Measurements from ENCODE around the gene HECTD3. TPM values are rescaled to one million over a fixed set of nuclear protein-coding genes. Genes with fewer than 3 reads are reported as not detected.

Gene HECTD3
- total RNA-seq, 1 donor from 2014 or later, result 47.6 TPM

GRCh38 chr1:45023663-45024062 lies 12.5 kb upstream of the HECTD3 start:
- intact Hi-C loops (cut with DNase I), result no loop called here
- DNase-seq (no peak), ATAC-seq (no peak)
- H3K9me3 ChIP-seq, result no peaks in the 10 kb centered on the region
- H3K4me3 ChIP-seq, result no peak overlapping the region
- TF ChIP-seq CTCF (IDR thresholded peaks at IDR 0.05), result no peak
- no peak overlapping the region for H3K27ac ChIP-seq
- H3K36me3 ChIP-seq, result no peaks in the 10 kb centered on the region
- no peaks in the 10 kb centered on the region for H3K27me3 ChIP-seq (ENCODE audit: low read depth)
- H3K4me1 ChIP-seq, result no peaks in the 10 kb centered on the region

- H3K36me3 ChIP-seq, result peaks cover 6% of the 10 kb centered on the region
These were observed 7.6 kb upstream of the HECTD3 start for GRCh38 chr1:45018599-45019230.

GRCh38 chr1:45016767-45017166 lies 5.6 kb upstream of the HECTD3 start:
- intact Hi-C loops (cut with DNase I), result no loop called here
- Histone ChIP-seq H3K27me3 (ENCODE audit: low read depth) (no peaks in the 10 kb centered on the region), H3K9me3 (no peaks in the 10 kb centered on the region), H3K27ac (no peak overlapping the region), H3K4me3 (no peak overlapping the region), H3K36me3 (peaks cover 6% of the 10 kb centered on the region), H3K4me1 (peaks cover 16% of the 10 kb centered on the region)
- no peak for TF ChIP-seq CTCF (IDR thresholded peaks at IDR 0.05)
- no peak for ATAC-seq
- DNase-seq, result no peak

More at GRCh38 chr1:45018599-45019230, 7.6 kb upstream of the HECTD3 start:
- intact Hi-C loops (cut with DNase I), result no loop called here
- no peak overlapping the region for H3K4me3 ChIP-seq
- DNase-seq (peak; percentile 74), ATAC-seq (peak; percentile 89)
- no peak overlapping the region for H3K27ac ChIP-seq
- no peaks in the 10 kb centered on the region for H3K27me3 ChIP-seq (ENCODE audit: low read depth)
- no peaks in the 10 kb centered on the region for H3K9me3 ChIP-seq
- peaks cover under 1% of the 10 kb centered on the region for H3K4me1 ChIP-seq
- TF ChIP-seq CTCF (IDR thresholded peaks at IDR 0.05), result peak; percentile 76

GRCh38 chr1:45016090-45016697 lies 5.1 kb upstream of the HECTD3 start:
- TF ChIP-seq CTCF (IDR thresholded peaks at IDR 0.05), result no peak
- H3K4me3 ChIP-seq, result no peak overlapping the region

GRCh38 chr1:45015683-45016082 lies 4.6 kb upstream of the HECTD3 start:
- Histone ChIP-seq H3K4me1 (peaks cover 22% of the 10 kb centered on the region), H3K36me3 (peaks cover 6% of the 10 kb centered on the region), H3K9me3 (no peaks in the 10 kb centered on the region), H3K27me3 (ENCODE audit: low read depth) (no peaks in the 10 kb centered on the region), H3K27ac (no peak overlapping the region), H3K4me3 (no peak overlapping the region)
- TF ChIP-seq CTCF (IDR thresholded peaks at IDR 0.05), result no peak
- DNase-seq, result no peak
- intact Hi-C loops (cut with DNase I), result no loop called here
- ATAC-seq, result no peak

More at GRCh38 chr1:45016090-45016697, 5.1 kb upstream of the HECTD3 start:
- no peak overlapping the region for H3K27ac ChIP-seq
- intact Hi-C loops (cut with DNase I), result no loop called here
- H3K36me3 ChIP-seq, result peaks cover 6% of the 10 kb centered on the region
- H3K27me3 ChIP-seq (ENCODE audit: low read depth), result no peaks in the 10 kb centered on the region
- ATAC-seq (no peak), DNase-seq (no peak)
- no peaks in the 10 kb centered on the region for H3K9me3 ChIP-seq
- peaks cover 22% of the 10 kb centered on the region for H3K4me1 ChIP-seq
